Effector CD8-positive, alpha-beta T cell (primary cell): ENCODE results near the gene DHX58.
A peak's percentile ranks its signal among the peaks of the same experiment; 100 is the strongest.

Experiments used
- DNase-seq: peaks from one replicate; lab custom pipeline; 2025; lab: John Stamatoyannopoulos, UW

DHX58 gene

GRCh38 chr17:42129109-42129837, 16.8 kb upstream of the DHX58 start:
- DNase-seq: no peak

GRCh38 chr17:42127414-42127813, 14.9 kb upstream of the DHX58 start:
- no peak for DNase-seq

- DNase-seq: no peak
Observed at GRCh38 chr17:42126836-42127235, 14.3 kb upstream of the DHX58 start.

- no peak for DNase-seq
Observed at GRCh38 chr17:42125565-42125964, 13.1 kb upstream of the DHX58 start.

GRCh38 chr17:42124256-42124655, 11.7 kb upstream of the DHX58 start:
- DNase-seq: no peak

GRCh38 chr17:42122371-42123303, 10.1 kb upstream of the DHX58 start, which contains the start of gene HSPB9:
HSPB9 (plus strand) TSS chr17:42122804; CDS start chr17:42122851, 47 bp downstream.
- DNase-seq: no peak

- DNase-seq: peak; percentile 68
Observed at GRCh38 chr17:42120770-42121769, 8.6 kb upstream of the DHX58 start, which contains the start of gene KAT2A. KAT2A (minus strand) TSS chr17:42121367; CDS start chr17:42121304, 63 bp downstream.

GRCh38 chr17:42120161-42120769, 7.8 kb upstream of the DHX58 start:
- no peak for DNase-seq

- DNase-seq: no peak
Observed at GRCh38 chr17:42119301-42119700, 6.8 kb upstream of the DHX58 start.

GRCh38 chr17:42118545-42118944, 6.0 kb upstream of the DHX58 start:
- no peak for DNase-seq

GRCh38 chr17:42118126-42118510, 5.6 kb upstream of the DHX58 start:
- no peak for DNase-seq

- no peak for DNase-seq
Observed at GRCh38 chr17:42117397-42118125, 5.0 kb upstream of the DHX58 start.

GRCh38 chr17:42116705-42117396, 4.3 kb upstream of the DHX58 start:
- DNase-seq: peak; percentile 74

- no peak for DNase-seq
Observed at GRCh38 chr17:42114118-42114517, 1.6 kb upstream of the DHX58 start.

- no peak for DNase-seq
Observed at GRCh38 chr17:42113293-42114069, 967 bp upstream of the DHX58 start.

- no peak for DNase-seq
Observed at GRCh38 chr17:42111871-42112551, 503 bp downstream of the DHX58 start.

- DNase-seq: no peak
Observed at GRCh38 chr17:42111265-42111636, 1.3 kb downstream of the DHX58 start.
